ENCODE measurements around the gene PYGM. TPM values are rescaled to one million over a fixed set of nuclear protein-coding genes. Genes with fewer than 3 reads are reported as not detected.

The PYGM gene
- total and polyA plus RNA-seq, 2 experiments from 2014 or later = 244 to 246 TPM

DNA sequence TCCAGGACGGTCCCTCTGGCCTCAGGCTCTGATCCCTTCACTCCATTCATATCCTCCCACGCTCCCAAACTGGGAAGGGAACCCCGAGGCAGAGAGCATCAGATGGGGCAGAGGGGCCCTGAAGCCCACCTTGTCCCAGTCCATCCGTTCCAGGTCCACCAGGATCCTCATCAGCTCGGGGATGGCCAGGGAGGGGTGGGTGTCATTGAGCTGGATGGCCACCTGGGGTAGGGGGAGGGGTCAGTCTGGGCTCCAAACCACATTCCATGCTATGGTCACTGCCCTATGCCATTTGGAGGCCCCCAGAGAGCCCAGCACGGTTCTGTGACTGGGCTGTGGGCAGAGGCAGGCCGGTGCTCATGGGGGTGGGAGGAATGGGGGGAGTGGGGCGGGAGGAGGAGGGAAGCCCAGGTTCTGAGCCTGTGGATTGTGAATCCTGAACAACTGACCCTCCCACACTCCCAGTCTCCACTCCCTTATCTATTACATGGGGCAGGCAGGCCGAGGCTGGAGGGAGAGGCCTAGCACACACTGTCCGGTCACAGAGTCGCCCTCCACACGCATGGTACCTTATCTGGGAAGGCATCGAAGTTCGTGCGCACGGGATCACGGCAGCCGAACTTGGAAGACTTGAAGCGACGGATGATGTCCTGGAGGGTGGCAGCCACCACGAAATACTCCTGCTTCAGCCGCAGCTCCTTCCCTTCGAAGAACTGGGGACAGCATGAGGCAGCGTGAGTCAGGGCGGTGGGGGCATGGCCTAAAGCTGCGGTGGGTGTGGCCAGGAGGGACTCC, 5.5 kb downstream of the PYGM start:
- H3K27me3 ChIP-seq = no peaks in the 10 kb centered on the region
- no peak for DNase-seq (ENCODE audit: low read depth in 1 of 2, low spot score in 1 of 2)
- TF ChIP-seq, protein P1, sequence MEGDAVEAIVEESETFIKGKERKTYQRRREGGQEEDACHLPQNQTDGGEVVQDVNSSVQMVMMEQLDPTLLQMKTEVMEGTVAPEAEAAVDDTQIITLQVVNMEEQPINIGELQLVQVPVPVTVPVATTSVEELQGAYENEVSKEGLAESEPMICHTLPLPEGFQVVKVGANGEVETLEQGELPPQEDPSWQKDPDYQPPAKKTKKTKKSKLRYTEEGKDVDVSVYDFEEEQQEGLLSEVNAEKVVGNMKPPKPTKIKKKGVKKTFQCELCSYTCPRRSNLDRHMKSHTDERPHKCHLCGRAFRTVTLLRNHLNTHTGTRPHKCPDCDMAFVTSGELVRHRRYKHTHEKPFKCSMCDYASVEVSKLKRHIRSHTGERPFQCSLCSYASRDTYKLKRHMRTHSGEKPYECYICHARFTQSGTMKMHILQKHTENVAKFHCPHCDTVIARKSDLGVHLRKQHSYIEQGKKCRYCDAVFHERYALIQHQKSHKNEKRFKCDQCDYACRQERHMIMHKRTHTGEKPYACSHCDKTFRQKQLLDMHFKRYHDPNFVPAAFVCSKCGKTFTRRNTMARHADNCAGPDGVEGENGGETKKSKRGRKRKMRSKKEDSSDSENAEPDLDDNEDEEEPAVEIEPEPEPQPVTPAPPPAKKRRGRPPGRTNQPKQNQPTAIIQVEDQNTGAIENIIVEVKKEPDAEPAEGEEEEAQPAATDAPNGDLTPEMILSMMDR (IDR thresholded peaks at IDR 0.05; ENCODE audit: low read depth, low read length) = no peak
- no peaks in the 10 kb centered on the region for H3K9me3 ChIP-seq (ENCODE audit: low read depth)
- peaks cover 7% of the 10 kb centered on the region for H3K4me1 ChIP-seq (ENCODE audit: low read depth)
- no peak overlapping the region for H3K27ac ChIP-seq
- no peak overlapping the region for H3K4me3 ChIP-seq
- H3K36me3 ChIP-seq = peaks cover 28% of the 10 kb centered on the region

GRCh38 chr11:64753380-64754123, 6.2 kb downstream of the PYGM start:
- TF ChIP-seq, protein P1 (IDR thresholded peaks at IDR 0.05; ENCODE audit: low read depth, low read length) = no peak
- Histone ChIP-seq H3K27me3 (no peaks in the 10 kb centered on the region), H3K4me3 (no peak overlapping the region), H3K36me3 (peaks cover 28% of the 10 kb centered on the region), H3K4me1 (ENCODE audit: low read depth) (peaks cover 3% of the 10 kb centered on the region), H3K9me3 (ENCODE audit: low read depth) (no peaks in the 10 kb centered on the region), H3K27ac (no peak overlapping the region)
- DNase-seq (ENCODE audit: low read depth in 1 of 2, low spot score in 1 of 2) = no peak

- peaks cover 28% of the 10 kb centered on the region for H3K36me3 ChIP-seq
- TF ChIP-seq, protein P1 (IDR thresholded peaks at IDR 0.05; ENCODE audit: low read depth, low read length) = no peak
- no peak for DNase-seq (ENCODE audit: low read depth in 1 of 2, low spot score in 1 of 2)
- H3K27me3 ChIP-seq = no peaks in the 10 kb centered on the region
- H3K4me3 ChIP-seq = no peak overlapping the region
- no peaks in the 10 kb centered on the region for H3K9me3 ChIP-seq (ENCODE audit: low read depth)
- H3K27ac ChIP-seq = no peak overlapping the region
- H3K4me1 ChIP-seq (ENCODE audit: low read depth) = no peaks in the 10 kb centered on the region
Measured at GRCh38 chr11:64753019-64753379, 6.8 kb downstream of the PYGM start.

- H3K4me1 ChIP-seq (ENCODE audit: low read depth) = no peaks in the 10 kb centered on the region
- DNase-seq (ENCODE audit: low read depth in 1 of 2, low spot score in 1 of 2) = no peak
- H3K36me3 ChIP-seq = peaks cover 28% of the 10 kb centered on the region
- TF ChIP-seq, protein P1 (IDR thresholded peaks at IDR 0.05; ENCODE audit: low read depth, low read length) = no peak
- no peaks in the 10 kb centered on the region for H3K9me3 ChIP-seq (ENCODE audit: low read depth)
- no peak overlapping the region for H3K27ac ChIP-seq
- no peaks in the 10 kb centered on the region for H3K27me3 ChIP-seq
- no peak overlapping the region for H3K4me3 ChIP-seq
Measured at GRCh38 chr11:64752175-64752970, 7.4 kb downstream of the PYGM start.

DNA sequence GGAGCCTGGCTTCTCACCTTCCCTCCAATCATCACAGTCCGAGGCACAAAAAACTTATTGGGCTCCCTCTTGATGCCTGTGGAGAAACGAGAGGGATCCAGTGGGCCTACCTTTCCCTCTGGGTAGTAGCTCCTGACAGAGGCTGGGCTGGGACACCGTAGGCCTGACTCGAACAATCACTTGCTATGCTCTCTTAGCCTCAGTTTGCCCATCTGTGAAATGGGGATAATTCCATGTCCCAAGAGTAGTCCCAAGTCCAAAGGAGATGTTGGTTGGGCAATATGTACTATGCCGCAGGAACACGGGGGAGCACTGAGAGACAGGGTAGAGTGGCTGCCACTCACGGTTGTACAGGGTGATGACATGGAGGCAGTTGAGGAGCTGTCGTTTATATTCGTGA, 8.2 kb downstream of the PYGM start:
- Histone ChIP-seq H3K36me3 (peaks cover 28% of the 10 kb centered on the region), H3K4me1 (ENCODE audit: low read depth) (no peaks in the 10 kb centered on the region), H3K9me3 (ENCODE audit: low read depth) (no peaks in the 10 kb centered on the region), H3K4me3 (no peak overlapping the region), H3K27me3 (no peaks in the 10 kb centered on the region), H3K27ac (no peak overlapping the region)
- TF ChIP-seq, protein P1 (IDR thresholded peaks at IDR 0.05; ENCODE audit: low read depth, low read length) = no peak
- no peak for DNase-seq (ENCODE audit: low read depth in 1 of 2, low spot score in 1 of 2)

Data from cardiac muscle cell (in vitro differentiated cells and primary cell).